Muscle layer of duodenum (tissue), 2 donors: ENCODE results near the gene PHOX2A.

Experiments
- H3K27ac ChIP-seq: one replicate; pipeline ENCODE4 v1.7.0; 2013; ENCODE audit warnings: mild to moderate bottlenecking, low read length
- H3K27me3 ChIP-seq: one replicate; pipeline ENCODE4 v1.7.0; 2013; ENCODE audit warnings: low read depth, mild to moderate bottlenecking, control low read depth, low read length
- H3K36me3 ChIP-seq, 2 donors: one replicate each; pipeline ENCODE4 v1.7.0; 2013; ENCODE audit warnings: low read length in 2 of 2, control low read depth in 1 of 2, mild to moderate bottlenecking in 1 of 2; ENCODE audit not compliant: insufficient read depth in 2 of 2, control insufficient read depth in 1 of 2
- H3K4me1 ChIP-seq, 2 donors: one replicate each; pipeline ENCODE4 v1.7.0; 2013; ENCODE audit warnings: low read length in 2 of 2, mild to moderate bottlenecking in 2 of 2, control low read depth in 1 of 2, moderate library complexity in 1 of 2; ENCODE audit not compliant: insufficient read depth in 2 of 2, control insufficient read depth in 1 of 2
- H3K4me3 ChIP-seq, 2 donors: one replicate each; pipeline ENCODE4 v1.7.0; 2013; ENCODE audit warnings: low read length in 2 of 2, low read depth in 1 of 2, mild to moderate bottlenecking in 1 of 2
- H3K9me3 ChIP-seq, 2 donors: one replicate each; pipeline ENCODE4 v1.7.0; 2013; ENCODE audit warnings: low read length in 2 of 2, control low read depth in 1 of 2, mild to moderate bottlenecking in 1 of 2; ENCODE audit not compliant: control insufficient read depth in 1 of 2
- donor health status: healthy.

The PHOX2A gene

DNA sequence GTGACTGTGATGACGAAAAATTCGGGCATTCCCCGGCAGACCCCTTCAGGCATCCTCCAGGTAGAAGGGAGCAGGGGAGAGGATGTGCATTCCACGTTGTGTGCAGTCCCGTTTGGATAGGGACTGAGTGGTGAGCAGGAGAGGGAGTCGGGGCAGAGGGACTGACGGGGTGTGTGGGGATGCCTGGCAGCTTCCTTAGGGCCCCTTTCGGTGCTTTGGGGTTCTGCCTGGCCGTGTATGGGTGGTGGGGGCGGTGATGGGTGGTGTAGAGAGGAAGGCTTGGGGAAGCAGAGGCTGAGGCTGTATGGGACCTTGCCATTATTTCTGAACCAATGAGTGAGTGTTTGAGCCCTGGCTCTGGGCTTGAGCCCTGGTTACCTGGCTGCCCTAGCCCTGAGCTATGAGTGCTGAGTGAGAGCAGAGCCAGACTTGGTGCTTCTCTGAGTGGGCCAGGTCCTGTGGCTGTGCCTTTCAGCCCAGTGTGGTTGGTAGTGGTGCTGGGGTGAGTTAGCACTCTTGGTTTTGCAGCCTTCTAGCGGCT is 18.5 kb downstream of the PHOX2A start:
- Histone ChIP-seq H3K27ac (peak overlapping the region; percentile 3), H3K36me3 (peaks cover 19 to 23% of the 10 kb centered on the region in 2 donors), H3K4me1 (peaks cover 10 to 44% of the 10 kb centered on the region in 2 donors), H3K9me3 (no peaks in the 10 kb centered on the region), H3K27me3 (no peaks in the 10 kb centered on the region), H3K4me3 (peak overlapping the region; percentile 57 to 91)

GRCh38 chr11:72224564-72225410 is 19.2 kb downstream of the PHOX2A start, which contains the start of gene INPPL1:
INPPL1 (plus strand) TSS chr11:72224767; CDS start chr11:72224985, 218 bp downstream.
- H3K36me3 ChIP-seq, result peaks cover 12 to 16% of the 10 kb centered on the region in 2 donors
- H3K4me3 ChIP-seq, result peak within 1 kb of the TSS; percentile 91 to 94
- H3K27ac ChIP-seq, result peak within 1 kb of the TSS; percentile 87
- H3K27me3 ChIP-seq, result no peaks in the 10 kb centered on the region
- H3K9me3 ChIP-seq, result no peaks in the 10 kb centered on the region
- peaks cover 10 to 44% of the 10 kb centered on the region in 2 donors for H3K4me1 ChIP-seq

DNA sequence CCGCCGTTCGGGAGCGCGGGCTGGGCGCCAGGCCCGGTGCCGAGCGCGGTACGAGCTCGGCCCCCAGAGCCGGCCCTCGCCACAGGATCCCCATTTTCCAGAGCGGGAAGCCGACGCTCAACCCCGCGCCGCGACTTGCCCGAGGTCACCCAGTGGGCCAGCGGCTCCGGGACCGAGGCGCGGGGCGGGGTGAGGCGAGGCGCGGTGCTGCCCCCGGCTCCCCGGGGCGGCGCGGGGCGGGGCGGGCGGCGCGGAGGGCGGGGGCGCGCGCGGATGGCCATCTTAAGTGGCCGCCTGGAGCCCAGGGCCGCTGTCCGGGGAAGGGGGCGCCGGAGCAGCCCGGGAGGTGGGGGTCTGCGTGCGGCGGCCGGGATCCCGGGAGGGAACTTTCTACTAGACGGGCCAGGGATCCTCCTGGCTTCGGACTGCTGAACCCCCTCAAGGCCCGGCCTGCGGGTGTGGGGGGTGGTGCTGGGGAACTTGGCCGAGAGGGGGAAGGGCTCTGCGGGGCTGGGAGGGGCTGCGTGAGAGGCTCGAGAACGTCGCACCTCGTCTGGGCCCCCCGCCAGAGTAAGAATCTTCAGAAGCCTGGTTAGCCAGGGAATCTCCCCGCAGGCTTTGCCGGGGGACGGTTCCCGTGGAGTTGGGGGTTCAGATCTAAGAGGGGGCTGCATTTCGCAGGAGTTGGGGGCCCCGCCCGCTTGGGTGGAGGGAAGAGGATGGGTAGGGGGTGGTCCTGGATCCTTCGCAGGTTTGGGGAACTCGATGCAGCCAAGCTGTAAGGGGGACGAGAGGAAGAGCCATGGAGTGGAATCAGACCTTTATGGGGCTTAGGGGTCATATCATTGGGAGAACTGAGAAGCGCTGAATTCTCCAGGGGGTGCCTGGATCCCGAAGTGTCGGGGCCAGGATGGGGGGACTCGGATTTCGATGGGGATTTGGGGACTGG is 20.1 kb downstream of the PHOX2A start:
- Histone ChIP-seq H3K27me3 (no peaks in the 10 kb centered on the region), H3K9me3 (no peaks in the 10 kb centered on the region), H3K27ac (peak overlapping the region; percentile 87), H3K36me3 (peaks cover 3 to 7% of the 10 kb centered on the region in 2 donors), H3K4me3 (peak overlapping the region; percentile 91 to 94), H3K4me1 (peaks cover 10 to 44% of the 10 kb centered on the region in 2 donors)

DNA sequence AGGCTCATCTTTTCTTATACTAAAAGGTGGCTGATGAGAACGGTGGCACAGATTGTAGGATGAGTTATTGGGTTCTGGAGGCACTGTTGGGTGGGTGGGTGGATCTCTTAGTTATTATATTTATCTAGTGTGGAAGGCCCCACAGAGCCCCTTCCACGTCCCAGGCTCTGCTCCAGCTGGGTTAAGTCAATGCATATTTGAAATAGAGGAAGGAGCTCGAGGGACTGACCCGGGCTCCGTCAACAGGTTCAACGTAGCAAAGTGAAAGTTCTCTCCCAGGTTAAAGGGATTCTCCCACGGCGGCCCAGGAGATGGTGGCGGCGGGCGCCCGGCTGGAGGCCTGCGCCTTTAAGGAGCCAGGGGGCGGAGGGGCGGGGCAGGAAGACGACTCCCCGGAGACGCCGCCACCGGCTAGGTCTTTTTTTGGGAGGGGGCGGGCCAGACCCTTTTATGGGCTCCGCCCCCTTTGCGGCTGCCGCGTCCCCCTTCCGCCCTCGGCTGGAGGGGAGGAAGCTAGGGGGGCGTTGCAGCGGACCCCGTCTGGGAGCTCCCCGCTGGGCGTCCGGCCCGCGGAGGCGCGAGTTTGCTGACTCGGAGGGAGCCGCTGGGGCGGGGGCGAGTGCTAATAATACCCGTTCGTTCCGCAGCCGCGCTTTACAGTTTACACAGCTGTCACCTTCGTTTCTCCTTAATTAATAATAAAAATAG is 20.9 kb downstream of the PHOX2A start:
- Histone ChIP-seq H3K4me3 (peak overlapping the region; percentile 76 to 91), H3K27me3 (no peaks in the 10 kb centered on the region), H3K36me3 (no peaks in the 10 kb centered on the region), H3K4me1 (peaks cover 10 to 40% of the 10 kb centered on the region in 2 donors), H3K27ac (peak overlapping the region; percentile 87), H3K9me3 (no peaks in the 10 kb centered on the region)

- H3K27ac ChIP-seq, result peak overlapping the region; percentile 87
- H3K36me3 ChIP-seq, result no peaks in the 10 kb centered on the region
- H3K4me1 ChIP-seq, result peaks cover 10 to 33% of the 10 kb centered on the region in 2 donors
- H3K27me3 ChIP-seq, result no peaks in the 10 kb centered on the region
- H3K9me3 ChIP-seq, result no peaks in the 10 kb centered on the region
- peak overlapping the region; percentile 76 to 91 for H3K4me3 ChIP-seq
These were observed 21.7 kb downstream of the PHOX2A start for GRCh38 chr11:72222106-72222891.

GRCh38 chr11:72221386-72222075 is 22.4 kb downstream of the PHOX2A start:
- Histone ChIP-seq H3K36me3 (no peaks in the 10 kb centered on the region), H3K4me1 (peaks cover 10 to 25% of the 10 kb centered on the region in 2 donors), H3K27ac (peak overlapping the region; percentile 87), H3K27me3 (no peaks in the 10 kb centered on the region), H3K4me3 (no peak overlapping the region), H3K9me3 (no peaks in the 10 kb centered on the region)

- no peak overlapping the region for H3K27ac ChIP-seq
- H3K4me1 ChIP-seq, result peaks cover 9 to 18% of the 10 kb centered on the region in 2 donors
- H3K9me3 ChIP-seq, result no peaks in the 10 kb centered on the region
- no peaks in the 10 kb centered on the region for H3K36me3 ChIP-seq
- H3K27me3 ChIP-seq, result no peaks in the 10 kb centered on the region
- no peak overlapping the region for H3K4me3 ChIP-seq
These were observed 23.1 kb downstream of the PHOX2A start for GRCh38 chr11:72220696-72221363.

DNA sequence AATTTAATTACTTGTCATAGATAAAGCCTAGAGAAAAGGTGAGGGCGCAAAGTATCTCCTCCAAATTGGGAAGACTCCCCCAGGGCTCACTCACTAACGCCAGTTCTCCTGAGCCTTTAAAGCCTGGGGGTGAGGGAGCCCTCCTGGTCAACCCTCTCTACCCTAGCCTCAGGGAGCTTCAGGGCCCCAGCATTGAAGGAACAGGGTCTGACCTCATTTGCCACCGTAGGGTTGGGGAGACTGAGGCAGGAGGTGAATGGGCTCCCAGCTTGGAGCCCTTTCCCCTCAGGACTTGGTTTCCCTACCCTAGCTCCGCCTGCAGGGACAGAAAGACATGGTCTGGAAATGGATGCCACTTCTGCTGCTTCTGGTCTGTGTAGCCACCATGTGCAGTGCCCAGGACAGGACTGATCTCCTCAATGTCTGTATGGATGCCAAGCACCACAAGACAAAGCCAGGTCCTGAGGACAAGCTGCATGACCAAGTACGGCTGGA is 25.7 kb downstream of the PHOX2A start:
- Histone ChIP-seq H3K27ac (peak overlapping the region; percentile 49), H3K4me1 (peaks cover 3 to 10% of the 10 kb centered on the region in 2 donors), H3K4me3 (no peak overlapping the region), H3K9me3 (no peaks in the 10 kb centered on the region), H3K27me3 (no peaks in the 10 kb centered on the region), H3K36me3 (no peaks in the 10 kb centered on the region)

- Histone ChIP-seq H3K4me3 (no peak overlapping the region), H3K4me1 (peaks cover 3 to 10% of the 10 kb centered on the region in 2 donors), H3K27ac (peak overlapping the region; percentile 49), H3K27me3 (no peaks in the 10 kb centered on the region), H3K9me3 (no peaks in the 10 kb centered on the region), H3K36me3 (no peaks in the 10 kb centered on the region)
These were observed 26.1 kb downstream of the PHOX2A start for GRCh38 chr11:72217841-72218240.
